DMS79 (cell line): ENCODE measurements around the gene GNRH2.
"Not testable (repeated sequence)": the region's sequence is repeated elsewhere in the genome, so short reads cannot be mapped to it uniquely, and the experiment has no call there.

Experiments
- DNase-seq: peaks from one replicate; lab custom pipeline; 2025; lab: John Stamatoyannopoulos, UW

Gene GNRH2

DNA sequence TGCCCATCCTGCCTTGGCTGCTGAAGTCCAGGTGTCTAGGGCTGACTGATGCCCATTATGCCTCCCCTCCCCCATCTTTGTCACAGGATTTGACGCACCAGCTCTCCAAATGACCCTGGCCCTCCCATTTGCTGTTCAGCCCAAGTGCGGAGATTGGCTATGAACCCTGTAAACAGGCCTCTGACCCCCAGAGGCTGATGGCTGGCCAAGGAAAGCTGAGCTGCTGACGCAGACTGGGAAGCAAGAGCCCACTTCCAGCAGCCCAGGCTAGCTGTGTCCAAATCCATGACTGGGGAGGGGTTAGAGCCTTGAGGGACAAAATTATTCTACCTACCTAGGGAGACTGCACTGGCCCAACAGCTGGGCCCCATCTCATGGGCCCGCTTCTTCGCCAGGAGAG, 797 bp upstream of the GNRH2 start:
- no peak for DNase-seq

DNA sequence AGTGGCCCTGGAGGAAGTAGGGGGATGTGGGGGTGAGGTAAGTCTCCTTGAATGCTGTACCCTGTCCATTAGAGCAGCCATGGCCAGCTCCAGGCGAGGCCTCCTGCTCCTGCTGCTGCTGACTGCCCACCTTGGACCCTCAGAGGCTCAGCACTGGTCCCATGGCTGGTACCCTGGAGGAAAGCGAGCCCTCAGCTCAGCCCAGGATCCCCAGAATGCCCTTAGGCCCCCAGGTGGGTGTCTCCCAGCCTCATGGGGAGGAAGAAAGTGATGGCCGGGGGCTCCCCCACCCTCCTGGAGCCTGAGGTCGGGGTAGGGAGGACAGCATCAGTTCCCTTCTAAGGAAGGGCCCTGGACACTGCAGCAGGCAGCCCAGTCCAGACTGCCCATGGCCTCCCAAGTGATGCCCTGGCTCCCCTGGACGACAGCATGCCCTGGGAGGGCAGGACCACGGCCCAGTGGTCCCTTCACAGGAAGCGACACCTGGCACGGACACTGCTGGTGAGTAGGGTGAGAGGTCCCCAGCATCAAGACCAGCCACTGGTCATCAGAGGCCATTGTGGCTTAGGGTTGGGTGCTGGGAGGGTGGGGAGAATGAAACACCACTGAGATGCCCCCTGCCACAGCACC, 1.0 kb downstream of the GNRH2 start:
- DNase-seq = no peak

GRCh38 chr20:3045042-3045815, 1.8 kb downstream of the GNRH2 start:
- DNase-seq = peak; percentile 66

GRCh38 chr20:3045816-3046676, 2.6 kb downstream of the GNRH2 start, which contains the start of gene MRPS26:
MRPS26 (plus strand) TSS chr20:3046052; CDS start chr20:3046069, 17 bp downstream.
- DNase-seq = peak; percentile 66

DNA sequence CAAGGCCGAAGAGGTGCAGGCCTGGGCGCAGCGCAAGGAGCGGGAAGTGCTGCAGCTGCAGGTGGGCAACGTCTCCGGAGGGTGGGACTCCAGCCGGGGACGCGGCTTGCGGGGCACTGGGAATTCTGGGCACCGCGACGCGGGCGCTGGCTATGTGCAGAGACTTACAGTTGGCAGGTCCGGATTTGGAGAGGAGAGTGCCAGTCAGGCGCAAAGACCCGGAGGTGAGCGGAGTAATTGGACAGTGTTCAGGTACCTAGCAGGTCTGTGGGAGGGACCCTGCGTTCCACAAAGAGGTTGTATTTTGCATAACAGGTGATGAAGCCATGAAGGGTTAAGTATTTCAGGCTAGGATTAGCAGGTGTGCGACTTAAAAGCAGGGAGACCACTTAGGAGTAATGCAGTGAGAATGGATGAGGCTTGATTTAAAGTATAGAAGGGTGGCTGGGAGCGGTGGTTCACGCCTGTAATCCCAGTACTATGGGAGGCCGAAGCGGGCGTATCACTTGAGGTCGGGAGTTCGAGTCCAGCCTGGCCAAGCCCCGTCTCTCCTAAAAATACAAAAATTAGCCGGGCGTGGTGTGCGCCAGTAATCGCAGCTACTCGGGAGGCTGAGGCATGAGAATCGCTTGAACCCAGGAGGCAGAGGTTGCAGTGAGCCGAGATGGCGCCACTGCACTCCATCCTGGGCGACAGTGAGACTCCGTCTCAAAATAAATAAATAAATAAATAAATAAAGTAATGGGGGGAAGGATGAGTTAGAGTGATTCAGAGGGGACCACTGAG, 3.4 kb downstream of the GNRH2 start:
- peak; percentile 92 for DNase-seq

DNA sequence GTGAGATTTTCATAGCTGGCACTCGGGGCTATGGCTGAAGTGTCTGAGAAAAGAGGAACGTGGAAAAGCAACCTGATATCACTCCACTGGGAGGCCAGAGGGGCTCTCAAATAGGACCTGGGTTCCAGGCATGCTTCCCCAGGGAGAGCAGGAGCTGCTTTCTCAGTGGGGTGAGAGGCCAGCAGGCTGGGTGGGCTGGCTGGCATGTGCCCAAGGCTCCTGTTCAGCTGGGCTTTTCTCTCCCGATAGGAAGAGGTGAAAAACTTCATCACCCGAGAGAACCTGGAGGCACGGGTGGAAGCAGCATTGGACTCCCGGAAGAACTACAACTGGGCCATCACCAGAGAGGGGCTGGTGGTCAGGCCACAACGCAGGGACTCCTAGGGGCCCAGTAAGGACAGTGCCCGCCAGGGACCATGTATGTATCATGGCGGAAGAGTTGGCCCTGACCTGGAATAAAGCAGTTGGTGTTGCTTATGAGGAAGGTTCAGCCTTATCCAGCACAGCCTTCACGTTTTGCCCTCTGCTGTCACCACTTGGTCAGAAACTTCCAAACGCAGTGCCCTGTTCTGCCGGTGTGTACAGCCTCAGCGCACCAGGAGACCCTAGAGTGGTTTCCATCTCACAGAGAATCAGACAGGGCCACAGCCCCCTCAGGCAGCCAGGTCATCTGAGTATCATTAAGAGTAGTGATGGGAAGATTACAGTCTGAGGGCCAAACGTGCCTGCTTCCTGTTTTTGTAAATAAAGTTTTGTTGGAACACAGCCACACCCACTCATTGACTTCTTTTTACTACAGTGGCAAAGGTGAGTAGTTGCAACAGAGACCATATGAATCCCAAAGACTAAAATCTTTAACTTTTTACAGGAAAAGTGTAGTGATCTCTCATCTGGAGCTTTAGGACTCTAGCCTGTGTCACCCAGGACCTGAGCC, 4.3 kb downstream of the GNRH2 start:
- no peak for DNase-seq

DNA sequence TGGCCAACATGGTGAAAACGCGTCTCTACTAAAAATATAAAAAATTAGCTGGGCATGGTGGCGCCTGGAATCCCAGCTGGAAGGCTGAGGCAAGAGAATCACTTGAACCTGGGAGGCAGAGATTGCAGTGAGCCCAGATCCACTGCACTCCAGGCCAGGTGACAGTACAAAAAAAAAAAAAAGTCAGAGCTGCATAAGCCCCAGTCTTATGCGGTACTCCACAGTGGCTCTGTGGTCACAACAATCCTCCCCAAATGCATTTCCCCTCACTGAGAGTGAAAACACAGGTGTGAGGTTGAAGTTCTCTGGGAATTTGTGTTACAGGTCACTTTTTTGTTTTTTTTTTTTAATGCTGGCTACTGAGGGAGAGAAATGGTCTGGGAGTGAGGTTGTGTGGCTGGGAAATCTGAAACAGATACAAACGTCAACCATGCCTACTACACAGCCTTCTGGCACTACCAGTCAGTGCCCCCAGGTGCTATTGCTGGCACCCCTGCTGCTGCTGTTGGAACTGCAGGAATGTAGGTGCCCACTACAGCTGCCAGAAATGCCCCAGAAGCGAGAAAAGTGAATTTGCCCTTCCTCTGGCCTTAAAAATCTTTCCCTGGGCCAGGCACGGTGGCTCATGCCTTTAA, 8.1 kb downstream of the GNRH2 start:
- DNase-seq = no peak

DNA sequence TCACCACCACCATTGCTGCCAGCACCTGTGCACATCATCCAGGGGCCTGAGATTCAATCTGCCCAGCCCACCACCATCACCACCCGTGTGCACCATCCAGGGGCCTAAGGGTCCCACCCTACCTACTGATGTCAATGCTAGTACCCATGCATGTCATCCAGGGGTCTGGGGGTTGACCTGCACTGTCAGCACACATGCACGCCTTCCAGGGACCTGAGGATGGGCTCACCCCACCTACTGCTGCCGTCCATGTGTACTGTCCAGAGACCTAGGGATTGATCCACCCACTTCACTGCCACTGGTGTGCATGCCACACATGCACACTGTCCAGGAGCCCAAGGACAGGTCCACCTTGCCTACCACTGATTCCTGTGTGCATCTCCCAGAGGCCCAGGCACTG, 16.1 kb downstream of the GNRH2 start:
- no peak for DNase-seq

GRCh38 chr20:3064119-3064518, 20.7 kb downstream of the GNRH2 start:
- not testable (repeated sequence) for DNase-seq

- no peak for DNase-seq
These were observed 24.0 kb downstream of the GNRH2 start for GRCh38 chr20:3067139-3068014.

DNA sequence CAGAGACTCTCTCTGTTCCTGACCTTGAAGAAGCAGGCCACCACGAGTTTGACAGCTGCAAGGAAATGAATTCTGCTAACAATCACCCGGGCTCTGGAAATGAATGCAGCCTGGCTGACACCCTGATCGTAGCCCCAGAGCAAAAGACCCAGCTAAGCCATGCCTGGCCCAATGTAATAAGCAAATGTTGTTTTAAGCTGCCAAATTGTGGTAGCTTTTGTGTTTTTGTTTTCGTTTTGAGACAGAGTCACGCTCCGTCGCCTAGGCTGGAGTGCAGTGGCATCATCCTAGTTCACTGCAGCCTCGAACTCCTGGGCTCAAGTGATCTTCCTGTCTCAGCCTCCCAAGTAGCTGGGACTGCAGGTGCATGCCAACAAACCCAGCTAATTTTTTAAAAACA, 24.7 kb downstream of the GNRH2 start:
- no peak for DNase-seq

GRCh38 chr20:3068986-3069900, 25.8 kb downstream of the GNRH2 start:
- DNase-seq = no peak

GRCh38 chr20:3070725-3071124, 27.3 kb downstream of the GNRH2 start:
- no peak for DNase-seq

GRCh38 chr20:3071266-3071609, 27.8 kb downstream of the GNRH2 start:
- no peak for DNase-seq

DNA sequence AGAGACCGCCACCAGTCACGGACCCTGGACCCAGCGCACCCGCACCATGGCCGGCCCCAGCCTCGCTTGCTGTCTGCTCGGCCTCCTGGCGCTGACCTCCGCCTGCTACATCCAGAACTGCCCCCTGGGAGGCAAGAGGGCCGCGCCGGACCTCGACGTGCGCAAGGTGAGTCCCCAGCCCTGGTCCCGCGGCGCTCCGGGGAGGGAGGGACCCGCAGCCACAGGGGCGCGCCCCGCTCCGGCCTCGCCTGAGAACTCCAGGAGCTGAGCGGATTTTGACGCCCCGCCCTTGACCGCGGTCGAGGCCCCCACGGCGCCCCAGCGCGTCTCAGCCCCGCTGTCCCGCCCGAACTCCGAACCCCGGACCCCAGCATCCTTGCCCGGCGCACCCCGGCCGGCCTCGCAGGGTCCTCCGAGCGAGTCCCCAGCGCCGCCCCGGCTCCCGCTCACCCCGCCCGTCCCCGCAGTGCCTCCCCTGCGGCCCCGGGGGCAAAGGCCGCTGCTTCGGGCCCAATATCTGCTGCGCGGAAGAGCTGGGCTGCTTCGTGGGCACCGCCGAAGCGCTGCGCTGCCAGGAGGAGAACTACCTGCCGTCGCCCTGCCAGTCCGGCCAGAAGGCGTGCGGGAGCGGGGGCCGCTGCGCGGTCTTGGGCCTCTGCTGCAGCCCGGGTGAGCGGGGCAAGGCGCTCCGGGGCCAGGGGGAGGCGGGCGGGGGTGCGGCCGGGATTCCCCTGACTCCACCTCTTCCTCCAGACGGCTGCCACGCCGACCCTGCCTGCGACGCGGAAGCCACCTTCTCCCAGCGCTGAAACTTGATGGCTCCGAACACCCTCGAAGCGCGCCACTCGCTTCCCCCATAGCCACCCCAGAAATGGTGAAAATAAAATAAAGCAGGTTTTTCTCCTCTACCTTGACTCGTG, 28.4 kb downstream of the GNRH2 start, which contains the start of gene OXT:
OXT (plus strand) TSS at position 11 of the 920 bp plus-strand sequence; CDS start at position 47, 36 bp downstream.
- DNase-seq = no peak

DNA sequence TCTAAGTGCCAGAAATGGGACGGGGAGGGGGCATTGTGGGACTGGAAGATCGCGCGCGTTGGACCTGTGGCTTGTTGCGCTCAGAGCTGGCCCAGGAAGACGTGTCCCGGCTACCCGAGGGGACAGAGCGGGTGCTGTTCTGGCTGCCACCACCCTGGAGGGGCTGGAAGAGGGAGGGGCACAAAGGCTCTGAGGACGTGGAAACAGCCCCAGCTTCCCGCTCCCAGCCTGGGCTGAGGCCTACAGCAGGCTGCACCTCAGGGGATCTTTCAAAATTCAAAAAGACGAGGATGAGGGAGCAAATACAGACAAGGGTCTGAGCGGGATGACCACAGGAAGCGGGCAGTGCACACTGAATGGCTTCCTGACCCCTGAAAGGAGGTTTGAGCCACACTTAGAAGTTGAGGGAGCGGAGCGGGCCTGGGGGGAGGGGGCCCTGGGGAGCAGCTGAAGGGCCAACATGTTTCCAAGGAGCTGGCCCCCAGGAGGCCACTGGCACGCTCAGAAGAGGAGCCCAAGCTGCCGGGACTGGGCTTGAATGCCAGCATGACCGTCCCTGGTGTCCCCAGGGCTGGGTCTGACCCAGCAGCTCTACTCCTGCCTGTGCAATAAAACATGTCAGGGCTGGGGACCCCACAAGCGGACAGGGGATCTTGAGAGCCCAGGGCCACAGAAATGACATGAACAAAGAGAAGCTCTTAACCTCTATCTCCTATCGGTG, 29.3 kb downstream of the GNRH2 start:
- no peak for DNase-seq
